Measurements from ENCODE around the gene CCM2.

The CCM2 gene

GRCh38 chr7:45064047-45064725, 64.2 kb downstream of the CCM2 start:
- no peak for DNase-seq (ENCODE audit: extremely low read depth, low read depth)
- TF ChIP-seq CTCF (IDR thresholded peaks at IDR 0.05; ENCODE audit: low read depth, low read length): no peak

DNA sequence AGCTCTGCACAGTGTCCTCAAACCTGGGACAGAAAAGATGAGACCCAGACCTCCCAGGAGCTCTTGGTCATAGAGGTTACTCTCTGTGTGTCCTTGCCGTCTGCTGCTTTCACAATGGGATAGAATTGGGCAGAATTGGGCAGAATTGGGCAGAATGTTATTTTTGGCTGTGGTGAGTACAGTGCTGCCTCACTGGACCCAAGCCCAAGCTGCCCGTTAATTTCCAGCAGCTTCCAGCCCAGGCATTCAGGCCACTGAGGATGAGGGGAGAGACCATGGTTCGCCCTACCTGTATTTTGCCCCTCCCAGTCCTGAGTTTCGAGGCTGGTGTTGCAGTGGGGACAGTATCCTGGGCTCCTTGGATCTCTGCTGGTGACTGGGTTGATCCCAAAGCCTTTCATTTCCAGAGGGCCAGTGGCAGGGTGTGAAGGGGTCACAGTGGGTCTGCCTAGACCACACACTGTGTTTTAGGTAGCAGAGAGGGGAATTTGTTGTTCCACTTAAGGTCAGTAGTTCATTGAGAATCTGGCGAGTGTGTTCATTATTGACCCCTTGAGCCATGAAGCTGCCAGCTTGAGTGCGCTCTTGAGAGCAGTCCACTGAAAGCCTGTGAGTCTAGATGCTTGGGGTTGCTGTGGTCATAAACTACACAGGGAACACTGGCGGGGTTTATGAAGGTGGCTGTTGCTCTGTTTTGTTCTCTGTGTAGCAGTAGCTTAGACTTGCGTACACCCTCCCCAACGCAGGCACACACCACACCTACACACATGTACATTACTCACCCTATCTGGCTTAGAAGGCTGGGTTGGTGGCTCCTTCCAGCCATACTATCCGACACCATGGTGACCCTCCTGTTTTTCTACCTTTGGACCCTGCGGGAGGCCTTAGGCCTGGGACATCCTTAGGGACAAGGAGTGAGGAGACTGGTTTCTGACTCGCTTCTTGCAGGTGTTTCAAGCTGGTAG, 65.3 kb downstream of the CCM2 start:
- TF ChIP-seq CTCF (IDR thresholded peaks at IDR 0.05; ENCODE audit: low read depth, low read length): no peak
- DNase-seq (ENCODE audit: extremely low read depth, low read depth): no peak

- TF ChIP-seq CTCF (IDR thresholded peaks at IDR 0.05; ENCODE audit: low read depth, low read length): no peak
- no peak for DNase-seq (ENCODE audit: extremely low read depth, low read depth)
These were observed 66.4 kb downstream of the CCM2 start for GRCh38 chr7:45066409-45066808.

DNA sequence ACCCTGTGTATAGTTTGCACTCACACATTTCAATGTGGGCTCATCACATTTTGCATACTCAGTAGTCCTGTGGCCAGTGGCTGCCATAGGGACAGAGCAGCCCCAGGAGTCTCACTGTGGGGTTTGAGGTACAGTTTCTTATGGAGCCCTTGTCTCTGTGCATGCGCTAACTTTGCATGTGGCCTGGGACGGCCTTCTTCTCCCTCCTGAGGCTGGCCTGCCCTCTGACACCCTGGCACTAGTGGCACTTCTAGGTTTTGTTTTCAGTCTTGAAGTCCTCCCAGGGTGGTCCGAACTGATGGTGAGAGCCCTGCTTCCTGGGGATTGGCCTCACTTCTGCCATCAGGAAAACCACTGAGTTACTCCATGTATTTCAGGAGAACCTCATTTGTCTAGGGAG, 67.6 kb downstream of the CCM2 start:
- no peak for TF ChIP-seq CTCF (IDR thresholded peaks at IDR 0.05; ENCODE audit: low read depth, low read length)
- no peak for DNase-seq (ENCODE audit: extremely low read depth, low read depth)

GRCh38 chr7:45068236-45069023, 68.4 kb downstream of the CCM2 start:
- TF ChIP-seq CTCF (IDR thresholded peaks at IDR 0.05; ENCODE audit: low read depth, low read length): no peak
- no peak for DNase-seq (ENCODE audit: extremely low read depth, low read depth)

DNA sequence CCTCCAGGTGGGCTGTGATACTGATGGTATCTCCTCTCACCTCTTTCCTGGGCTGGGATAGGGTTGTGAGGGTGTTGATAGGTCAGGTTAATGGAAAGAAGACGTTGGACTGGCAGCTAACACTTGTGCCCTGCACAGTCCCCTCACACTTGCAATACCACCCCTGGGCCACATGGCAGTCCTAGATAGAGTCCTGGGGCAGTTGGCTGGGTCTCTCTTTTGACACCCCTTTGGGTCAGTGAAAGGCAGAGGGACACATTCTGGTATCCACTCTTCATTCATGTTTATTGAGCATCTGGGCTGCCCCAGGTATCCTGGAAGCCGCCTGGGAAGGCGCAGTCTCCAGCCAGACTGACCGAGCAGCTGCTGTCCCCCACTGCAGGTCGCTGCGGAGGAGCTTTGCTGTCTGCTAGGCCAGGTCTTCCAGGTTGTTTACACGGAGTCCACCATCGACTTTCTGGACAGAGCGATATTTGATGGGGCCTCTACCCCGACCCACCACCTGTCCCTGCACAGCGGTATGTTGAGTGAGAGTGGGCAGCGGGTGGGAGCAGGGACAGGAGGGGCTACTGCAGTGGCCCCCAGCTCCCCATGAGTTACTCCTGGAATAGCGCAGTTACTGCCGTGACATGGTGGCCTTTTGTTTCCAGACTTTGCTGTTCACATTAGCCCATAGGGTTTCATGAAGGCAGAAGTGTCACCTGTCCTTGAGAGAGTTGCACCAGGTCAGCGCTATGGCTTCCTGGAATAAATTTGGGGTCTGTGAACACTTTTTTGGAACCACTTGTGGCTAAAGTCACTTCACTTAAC, 69.6 kb downstream of the CCM2 start:
- no peak for TF ChIP-seq CTCF (IDR thresholded peaks at IDR 0.05; ENCODE audit: low read depth, low read length)
- DNase-seq (ENCODE audit: extremely low read depth, low read depth): no peak

All from AG09319 (cell line).